Fibroblast of pulmonary artery (primary cell): ENCODE data around the gene CD180.
"Not testable (repeated sequence)": the region's sequence is repeated elsewhere in the genome, so short reads cannot be mapped to it uniquely, and the experiment has no call there.

Experiments used
- DNase-seq: peaks from one replicate; pipeline ENCODE4 v3.0.0-alpha.2; 2010; ENCODE audit warnings: low read depth
- H3K4me3 ChIP-seq: replicated peaks from 2 replicates; pipeline ENCODE4 v1.5.1; 2011; ENCODE audit warnings: low read depth, mild to moderate bottlenecking, control low read depth, low read length, moderate library complexity
- CTCF ChIP-seq: IDR thresholded peaks from 2 replicates; pipeline ENCODE4 v1.5.1; 2011; ENCODE audit warnings: mild to moderate bottlenecking, control low read depth, low read length, inconsistent platforms; ENCODE audit errors: missing control alignments

Gene CD180

GRCh38 chr5:67179697-67180361 is 16.8 kb downstream of the CD180 start:
- no peak for TF ChIP-seq CTCF
- no peak overlapping the region for H3K4me3 ChIP-seq
- DNase-seq = no peak

- no peak overlapping the region for H3K4me3 ChIP-seq
- TF ChIP-seq CTCF = no peak
- DNase-seq = no peak
Observed at GRCh38 chr5:67178966-67179365, 17.6 kb downstream of the CD180 start.

GRCh38 chr5:67178085-67178484 is 18.5 kb downstream of the CD180 start:
- no peak for TF ChIP-seq CTCF
- no peak for DNase-seq
- no peak overlapping the region for H3K4me3 ChIP-seq

- DNase-seq = no peak
- TF ChIP-seq CTCF = no peak
- no peak overlapping the region for H3K4me3 ChIP-seq
Observed at GRCh38 chr5:67176936-67177335, 19.7 kb downstream of the CD180 start.

GRCh38 chr5:67173959-67174358 is 22.6 kb downstream of the CD180 start:
- no peak overlapping the region for H3K4me3 ChIP-seq
- no peak for TF ChIP-seq CTCF
- DNase-seq = no peak

GRCh38 chr5:67173351-67173750 is 23.2 kb downstream of the CD180 start:
- not testable (repeated sequence) for DNase-seq, H3K4me3 ChIP-seq

- peak; percentile 26 for DNase-seq
- H3K4me3 ChIP-seq = no peak overlapping the region
- no peak for TF ChIP-seq CTCF
Observed at GRCh38 chr5:67170767-67171166, 25.8 kb downstream of the CD180 start.

GRCh38 chr5:67168069-67168468 is 28.5 kb downstream of the CD180 start:
- no peak for TF ChIP-seq CTCF
- no peak for DNase-seq
- H3K4me3 ChIP-seq = no peak overlapping the region
